Measurements from ENCODE around the gene PLCB4.

The PLCB4 gene

DNA sequence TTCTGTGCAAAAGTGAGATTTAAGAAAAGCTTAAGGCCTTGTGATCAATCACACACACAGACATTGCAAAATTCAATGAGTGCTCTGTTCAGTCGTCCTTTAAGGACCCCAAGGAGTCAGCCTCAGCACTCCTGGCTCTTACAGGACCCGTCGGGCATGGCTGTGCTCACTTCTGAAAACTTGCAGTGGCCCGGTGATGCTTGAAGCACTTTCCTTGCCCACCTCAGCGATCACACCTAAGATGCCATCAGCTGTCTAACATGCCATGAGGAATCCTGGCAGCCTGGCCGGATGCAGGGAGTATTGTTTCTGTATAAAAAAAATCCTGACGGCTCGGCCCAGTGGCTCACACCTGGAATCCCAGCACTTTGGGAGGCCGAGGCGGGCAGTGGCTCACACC is 344.1 kb downstream of the PLCB4 start:
- DNase-seq, result no peak

DNA sequence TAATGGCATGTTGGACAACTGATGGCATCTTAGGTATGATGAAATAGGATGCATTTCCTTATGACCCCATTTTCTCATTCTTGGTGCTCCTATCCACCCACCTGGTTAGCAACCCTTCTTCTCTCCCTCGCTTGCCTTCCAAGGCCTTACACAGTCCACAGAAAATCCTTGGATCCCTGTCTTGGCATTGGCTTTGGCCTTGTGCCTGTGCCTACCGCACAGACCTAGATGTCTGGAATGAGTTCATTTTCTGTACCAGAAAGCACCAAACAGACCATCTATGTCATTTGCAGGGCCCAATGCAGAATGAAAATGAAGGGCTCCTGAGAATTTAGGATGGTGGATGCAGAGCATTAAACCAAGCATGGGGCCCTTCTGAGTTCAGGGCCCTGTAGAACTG is 346.5 kb downstream of the PLCB4 start:
- no peak for DNase-seq

DNA sequence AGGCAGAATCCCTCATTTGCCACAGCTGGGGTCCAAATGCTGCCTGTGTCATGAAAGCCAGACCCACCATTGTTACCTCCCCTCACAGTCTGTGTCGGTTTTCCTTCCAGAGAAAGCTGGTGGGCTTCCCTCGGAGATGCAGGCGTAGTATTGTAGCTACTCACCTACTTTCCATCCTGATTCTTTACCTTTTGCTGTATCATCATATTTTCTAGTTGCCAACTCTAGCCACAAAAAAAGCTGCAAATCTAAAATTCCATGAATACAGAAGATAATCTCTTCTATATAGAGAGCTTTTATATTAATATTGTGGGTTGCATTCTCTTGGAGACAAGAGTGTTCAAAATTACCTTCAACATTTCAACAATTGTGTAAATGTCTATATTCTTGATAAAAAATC is 347.5 kb downstream of the PLCB4 start:
- no peak for DNase-seq

DNA sequence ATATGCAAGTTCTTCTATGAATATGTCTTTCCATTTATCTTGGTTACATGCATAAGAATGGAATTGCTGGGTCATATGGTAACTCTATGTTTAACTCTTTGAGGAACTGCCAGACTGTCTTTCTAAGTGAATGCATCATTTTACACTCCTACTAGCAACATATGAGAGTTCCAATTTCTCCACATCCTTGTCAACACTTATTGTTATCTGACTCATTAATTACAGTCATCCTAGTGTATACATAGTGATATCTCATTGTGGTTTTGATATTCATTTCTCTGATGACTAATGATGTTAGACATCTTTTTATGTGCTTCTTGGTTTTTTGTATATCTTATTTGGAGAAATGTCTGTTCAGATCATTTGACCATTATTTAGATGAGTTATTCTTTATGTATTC is 348.8 kb downstream of the PLCB4 start:
- DNase-seq, result no peak

DNA sequence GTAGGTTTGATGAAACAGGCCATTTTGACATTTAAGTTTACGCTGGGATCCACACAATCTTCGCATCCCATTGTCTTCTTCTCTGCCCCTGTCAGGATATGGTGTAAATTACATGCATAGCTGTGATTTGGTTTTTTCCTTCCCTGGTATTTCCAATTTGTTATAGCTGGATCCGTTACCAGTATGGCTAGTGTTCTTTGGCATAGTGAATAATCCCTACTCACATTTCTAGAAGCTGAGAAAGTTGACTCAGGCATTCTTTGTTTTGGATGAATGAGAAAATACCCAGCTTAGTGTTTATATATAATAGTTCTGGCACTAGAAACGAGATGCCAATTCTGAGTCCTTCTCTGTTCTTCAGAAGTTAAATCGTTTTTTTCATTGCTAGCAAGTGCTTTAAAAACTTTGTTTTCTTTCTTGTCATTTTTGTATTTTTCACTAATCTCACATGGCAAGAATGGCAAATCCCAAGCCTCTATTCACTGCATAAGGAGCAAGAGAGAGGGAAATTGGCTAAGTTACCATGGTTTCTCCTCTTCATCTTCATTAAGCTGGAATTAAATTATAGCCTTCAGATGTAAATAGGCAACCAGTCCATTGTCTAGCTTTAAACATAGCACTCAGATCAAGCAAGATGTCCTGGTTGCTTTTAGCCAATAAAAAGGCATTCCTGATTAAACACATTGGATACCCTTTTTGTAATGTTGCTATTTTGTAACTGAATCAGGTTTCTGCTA is 353.6 kb downstream of the PLCB4 start:
- no peak for DNase-seq

DNA sequence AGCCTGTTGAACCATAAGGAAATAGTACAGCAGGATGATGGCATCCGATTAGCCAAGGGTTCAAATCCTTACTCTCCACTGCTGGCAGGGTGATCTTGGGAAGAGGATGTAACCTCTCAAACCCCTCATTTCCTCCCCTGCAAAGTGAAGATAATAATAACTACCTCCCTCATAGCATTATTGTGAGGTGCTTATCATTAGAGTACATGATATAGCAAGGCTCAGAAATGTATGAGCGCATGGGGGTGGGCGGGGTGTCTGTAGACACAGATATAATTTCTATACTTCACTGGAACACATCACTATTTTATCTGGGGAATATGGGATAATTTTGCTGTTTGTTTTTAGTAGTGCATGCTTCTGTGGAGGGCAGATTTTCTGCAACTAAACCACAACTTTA is 355.7 kb downstream of the PLCB4 start:
- DNase-seq, result no peak

DNA sequence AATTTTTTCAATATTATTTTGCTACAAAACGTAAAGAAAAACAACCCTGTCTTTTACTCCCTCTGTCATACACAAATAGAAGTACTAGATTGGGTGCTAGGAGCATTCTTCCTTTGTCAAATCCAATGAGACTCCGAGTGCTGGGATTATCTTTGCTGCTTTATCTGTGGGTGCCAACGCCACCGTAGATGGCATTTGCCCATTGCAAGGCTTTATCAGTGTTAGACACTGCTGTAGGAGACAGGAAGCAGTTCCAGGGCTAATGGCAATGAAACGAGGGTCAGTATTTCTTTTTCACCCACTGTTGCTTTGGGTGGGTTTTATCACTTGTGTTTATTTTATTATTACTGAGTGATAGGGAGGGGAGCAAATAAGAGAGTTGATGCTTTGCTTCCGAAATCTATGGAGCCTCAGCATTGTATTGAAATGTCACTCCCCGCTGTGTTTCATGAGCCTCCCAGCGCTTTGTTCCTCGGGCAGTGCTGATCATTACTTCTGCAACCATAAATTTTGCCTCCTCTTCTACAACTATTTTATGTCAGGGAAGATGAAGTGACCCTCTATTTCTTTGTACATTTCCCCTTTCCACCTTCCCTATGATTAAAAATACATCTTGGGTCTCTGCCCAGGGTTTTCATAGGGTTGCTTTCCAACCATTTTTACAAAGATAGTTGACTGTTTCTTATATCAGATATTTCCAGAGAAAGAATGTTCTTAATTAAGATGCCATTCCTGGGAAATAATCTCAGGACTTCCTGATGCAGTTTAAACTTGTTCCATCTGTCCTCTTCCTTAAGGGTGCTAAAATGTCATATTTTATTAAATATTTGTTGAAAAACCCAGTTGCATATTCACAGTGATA is 358.8 kb downstream of the PLCB4 start:
- no peak for DNase-seq

DNA sequence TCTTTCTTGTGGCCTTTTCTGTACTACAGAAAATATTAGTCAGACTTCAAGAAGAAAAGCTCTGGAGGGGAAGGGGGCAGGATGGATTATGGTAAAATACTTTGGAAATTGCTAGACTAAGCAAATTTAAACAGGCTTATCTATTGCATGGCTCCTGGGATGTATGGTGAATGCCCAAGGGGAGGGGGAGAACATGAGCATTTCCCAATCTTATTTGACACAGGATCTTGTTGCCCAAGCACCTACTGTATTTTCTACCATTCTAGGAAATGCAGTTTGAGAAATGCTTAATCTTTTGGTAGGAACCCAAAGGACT is 359.4 kb downstream of the PLCB4 start:
- DNase-seq, result no peak

DNA sequence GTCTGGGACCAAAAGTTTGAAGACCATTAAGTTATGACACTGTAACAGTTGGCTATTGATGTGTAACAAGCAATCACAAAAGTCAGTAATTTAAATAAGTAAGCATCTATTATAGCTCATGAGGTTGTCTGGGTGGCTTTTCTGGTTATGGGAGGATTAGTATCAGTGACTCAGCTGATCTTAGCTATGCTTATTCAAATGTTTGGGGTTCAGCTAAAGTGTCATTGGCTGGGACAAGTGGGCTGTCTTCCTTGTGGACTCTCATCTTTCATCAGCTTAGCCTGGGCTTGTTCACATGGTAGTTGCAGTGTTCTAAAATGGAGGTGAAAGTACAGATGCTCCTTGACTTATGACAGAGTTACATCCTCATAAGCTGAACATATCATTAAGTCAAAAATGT is 370.9 kb downstream of the PLCB4 start:
- no peak for DNase-seq

DNA sequence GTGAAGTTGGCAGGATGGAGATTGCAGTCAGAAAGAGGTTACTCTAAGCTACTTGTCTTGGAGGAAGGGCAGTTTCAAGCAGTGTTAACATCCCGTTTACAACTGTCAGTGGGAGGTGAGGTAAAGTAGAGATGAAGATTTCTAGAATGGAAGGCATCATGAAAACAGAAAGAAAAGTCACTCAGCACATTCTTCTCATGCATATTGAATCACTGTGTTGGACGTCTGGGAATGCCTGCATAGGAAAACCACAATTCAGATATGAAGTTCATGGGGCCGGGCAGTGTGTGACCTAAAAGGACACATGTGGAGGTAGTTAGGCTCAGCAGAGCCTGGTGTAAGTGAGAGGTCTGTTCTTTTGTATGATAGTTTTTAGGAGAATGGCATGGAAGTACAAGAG is 372.0 kb downstream of the PLCB4 start:
- no peak for DNase-seq

DNA sequence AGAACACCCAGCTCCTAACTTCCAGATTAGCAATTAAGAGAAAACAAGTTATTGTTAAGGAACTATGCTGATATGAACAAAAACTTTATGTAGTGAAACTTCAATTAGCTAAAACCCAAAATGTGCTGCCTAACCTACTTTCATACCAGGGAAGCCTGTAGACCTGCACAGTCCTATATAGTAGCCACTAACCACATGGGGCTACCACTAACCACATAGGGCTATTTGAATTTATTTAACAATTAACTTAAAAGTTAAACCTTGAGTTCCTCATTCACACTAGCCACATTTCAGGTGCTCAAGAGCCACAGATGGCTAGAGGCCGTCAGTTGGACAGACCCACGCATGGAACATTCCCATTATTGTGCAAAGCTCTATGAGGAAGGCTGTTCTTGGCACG is 373.1 kb downstream of the PLCB4 start:
- DNase-seq, result no peak

DNA sequence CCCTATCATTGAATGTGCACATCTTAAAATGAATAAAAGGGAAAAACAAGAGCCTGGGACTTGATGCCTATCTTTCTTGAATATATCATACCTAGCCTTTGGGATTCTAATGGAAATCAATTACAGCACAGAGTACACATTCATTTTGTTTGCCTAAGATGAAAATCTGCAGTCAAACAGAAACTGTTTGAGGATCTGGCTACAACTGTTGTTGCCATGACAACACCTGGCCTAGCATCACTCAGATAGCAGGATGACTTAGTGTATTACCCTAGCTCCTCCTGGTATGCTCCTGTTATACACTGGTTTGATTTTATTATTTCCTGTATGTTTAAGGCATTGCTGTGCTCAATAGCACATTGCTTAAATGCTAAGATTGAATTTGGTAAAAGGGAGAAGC is 374.0 kb downstream of the PLCB4 start:
- no peak for DNase-seq

DNA sequence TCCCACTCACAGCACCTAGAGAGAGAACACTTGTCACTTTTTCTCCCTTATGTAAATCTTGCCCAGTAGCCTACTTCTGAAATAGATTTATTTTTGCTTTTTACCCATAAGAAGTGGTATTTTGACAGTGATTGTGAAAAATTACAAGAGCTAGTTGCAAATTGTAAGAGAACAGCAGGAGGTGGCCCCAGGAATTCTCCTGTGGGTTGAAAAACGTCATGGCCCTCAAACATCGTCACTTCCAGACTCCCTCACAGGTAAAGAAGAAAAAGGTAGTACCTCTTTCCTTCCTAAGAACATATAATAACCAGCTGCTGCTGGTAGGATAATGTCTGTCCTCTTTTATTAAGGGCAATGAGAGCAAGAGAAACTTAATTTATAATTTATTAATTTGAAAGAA is 376.0 kb downstream of the PLCB4 start:
- no peak for DNase-seq

DNA sequence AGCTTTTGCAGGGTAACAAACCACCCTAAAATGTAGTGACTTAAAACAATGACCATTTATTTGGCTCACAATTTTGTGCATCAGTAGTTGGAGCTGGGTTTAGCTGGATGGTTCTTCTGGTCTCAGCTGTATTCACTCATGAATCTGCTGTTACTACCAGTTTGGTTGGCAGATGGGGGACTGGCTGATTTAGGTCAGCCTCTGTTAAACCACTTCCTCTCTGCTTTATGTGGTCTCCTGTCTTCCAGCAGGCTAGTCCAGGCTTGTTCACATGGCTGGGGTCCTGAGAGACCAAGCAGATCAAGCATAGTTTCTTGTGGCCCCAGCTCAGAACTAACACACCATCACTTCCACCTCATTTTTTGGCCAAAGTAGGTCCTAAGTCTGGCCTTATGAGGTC is 378.3 kb downstream of the PLCB4 start:
- no peak for DNase-seq

DNA sequence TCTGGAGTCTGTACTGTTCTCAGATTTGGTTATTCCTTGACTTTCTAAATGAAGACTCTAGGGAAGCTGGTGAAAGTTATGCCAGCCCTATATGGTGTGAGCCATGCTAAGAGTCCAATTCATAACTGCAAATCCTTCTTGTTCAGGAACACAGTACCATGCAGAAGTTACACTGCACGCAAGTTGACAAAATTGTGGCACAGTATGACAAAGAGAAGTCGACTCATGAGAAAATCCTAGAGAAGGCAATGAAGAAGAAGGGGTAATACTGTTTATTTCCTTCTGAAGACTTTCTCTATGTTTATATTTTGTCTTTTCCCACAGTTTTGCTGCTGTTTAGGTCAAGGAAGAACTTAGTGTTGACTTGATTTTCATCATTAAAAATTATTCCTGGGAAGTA is 384.3 kb downstream of the PLCB4 start:
- no peak for DNase-seq

DNA sequence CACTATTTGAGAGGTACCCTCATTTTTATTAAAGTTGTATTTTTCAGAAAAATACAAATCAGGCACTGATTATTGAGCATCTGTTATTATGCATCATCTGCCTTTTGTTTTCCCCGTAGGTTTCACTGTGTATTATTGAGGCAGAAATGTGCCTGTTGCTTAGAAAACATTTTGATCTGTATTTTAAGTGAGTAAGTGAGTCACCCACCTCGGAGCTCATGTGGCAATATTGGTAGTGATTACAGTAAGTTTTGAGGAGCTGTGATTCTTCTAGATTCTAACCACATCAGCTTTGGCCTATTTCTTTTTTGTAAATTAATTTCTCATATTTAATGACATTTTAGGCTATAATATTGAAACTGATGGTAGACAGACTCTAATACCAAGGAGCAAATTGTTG is 385.9 kb downstream of the PLCB4 start:
- no peak for DNase-seq

DNA sequence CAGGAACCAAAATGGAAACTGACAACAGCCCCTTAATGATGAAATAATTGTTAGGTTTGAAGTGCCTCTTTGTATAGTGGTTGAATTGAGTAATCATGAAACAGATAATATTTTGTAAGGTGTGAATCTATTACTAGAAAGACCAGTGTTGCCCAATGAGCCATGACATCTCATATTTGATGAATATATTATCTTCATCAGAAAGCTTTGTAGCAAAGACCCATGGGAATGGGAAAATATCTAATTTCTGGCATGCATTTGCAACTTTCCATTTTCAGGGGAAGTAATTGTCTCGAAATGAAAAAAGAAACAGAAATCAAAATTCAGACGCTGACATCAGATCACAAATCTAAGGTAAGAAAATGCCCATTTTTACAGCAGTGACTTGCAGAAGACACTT is 388.2 kb downstream of the PLCB4 start:
- DNase-seq, result no peak

DNA sequence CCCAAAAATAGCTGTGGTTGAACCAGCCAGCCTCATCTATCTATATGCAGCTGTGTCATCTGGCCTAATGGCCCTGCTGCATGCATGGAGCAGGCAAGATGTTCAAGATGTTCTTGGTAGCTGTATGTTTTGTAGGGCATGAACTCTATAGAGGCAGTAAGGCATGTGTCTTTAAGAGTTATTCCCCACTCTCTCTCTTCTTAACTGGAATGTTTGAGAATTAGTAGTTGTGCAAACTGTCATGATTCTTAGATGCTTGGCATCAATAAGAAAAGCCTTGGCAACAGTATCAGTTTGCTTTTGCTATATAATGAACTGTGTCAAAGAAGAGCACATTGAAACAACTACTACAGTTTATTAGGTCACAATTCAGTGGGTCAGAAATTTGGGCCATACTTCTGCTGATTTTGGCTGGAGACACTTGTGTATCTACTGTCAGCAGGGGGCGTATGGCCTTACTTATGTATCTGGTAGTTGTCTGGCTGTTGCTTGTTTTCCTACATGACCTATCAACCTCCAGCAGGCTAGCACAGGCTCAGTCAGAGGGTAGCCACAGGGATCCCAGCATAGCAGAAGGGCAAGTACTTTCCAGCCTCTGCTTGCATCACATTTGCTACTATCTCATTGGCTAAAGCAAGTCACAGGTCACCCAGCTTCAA is 389.4 kb downstream of the PLCB4 start:
- no peak for DNase-seq

DNA sequence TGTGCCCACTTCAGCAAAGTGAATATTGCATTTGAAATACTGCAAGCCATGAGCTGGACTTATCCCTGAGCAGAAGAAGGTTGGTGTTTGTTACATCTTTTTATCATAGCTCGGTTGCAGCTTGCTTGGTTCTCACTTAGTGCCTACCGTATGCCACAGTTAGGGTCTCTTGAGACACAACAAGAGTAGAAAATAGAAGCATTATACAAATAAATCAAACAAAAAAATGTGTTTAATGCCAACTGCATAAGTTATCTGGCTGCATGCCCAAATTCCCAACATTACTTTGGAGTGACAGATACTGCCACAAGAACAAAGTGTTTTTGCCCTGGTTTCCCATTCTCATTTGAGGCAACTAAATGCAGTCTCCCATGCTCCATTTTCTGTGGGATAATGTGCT is 391.6 kb downstream of the PLCB4 start:
- DNase-seq, result no peak

DNA sequence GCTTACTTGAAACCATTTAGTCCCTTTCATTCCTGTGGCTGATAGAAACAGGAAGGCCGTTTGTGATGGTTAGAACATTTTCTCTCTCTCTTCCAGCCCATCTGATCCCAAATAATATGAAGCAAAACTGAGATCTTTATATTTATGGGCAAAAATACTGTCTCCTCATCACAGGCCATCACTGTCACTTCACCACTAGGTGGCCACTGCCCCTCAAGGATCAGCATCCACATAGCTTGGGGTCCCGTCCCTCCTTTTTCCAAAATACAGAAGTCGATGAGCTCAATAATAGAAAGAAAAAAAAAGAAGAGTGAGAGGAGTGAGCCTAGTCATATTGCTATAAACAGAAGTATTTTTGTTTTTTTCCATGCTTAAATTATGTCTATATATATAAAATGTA is 399.1 kb downstream of the PLCB4 start:
- DNase-seq, result no peak

DNA sequence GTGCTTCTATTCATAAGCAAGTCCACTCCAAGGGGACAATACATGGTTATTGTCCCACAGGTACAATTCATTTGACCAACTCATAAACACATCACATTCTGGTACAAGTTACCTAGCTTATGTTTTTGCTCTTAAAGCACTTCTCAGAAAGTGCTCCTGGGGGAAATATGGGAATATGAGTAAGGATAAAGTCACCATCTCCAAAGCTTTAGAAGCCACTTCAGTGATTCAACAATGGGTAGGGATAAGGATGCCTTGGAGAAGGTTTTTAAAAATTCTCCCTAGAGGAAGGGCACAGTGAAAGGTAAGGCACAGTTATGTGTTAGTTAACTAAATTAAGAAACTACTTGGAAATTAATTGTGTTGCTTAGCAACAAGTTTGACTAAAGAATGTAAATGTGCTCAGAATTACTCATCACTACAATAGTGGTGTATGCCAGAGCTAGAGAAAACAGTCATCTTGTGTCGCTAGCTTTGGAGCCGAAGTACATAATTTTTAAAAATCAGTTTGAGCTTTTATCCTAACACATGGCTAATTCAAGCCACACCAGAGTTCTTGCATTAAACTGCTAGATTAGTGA is 406.0 kb downstream of the PLCB4 start:
- no peak for DNase-seq

DNA sequence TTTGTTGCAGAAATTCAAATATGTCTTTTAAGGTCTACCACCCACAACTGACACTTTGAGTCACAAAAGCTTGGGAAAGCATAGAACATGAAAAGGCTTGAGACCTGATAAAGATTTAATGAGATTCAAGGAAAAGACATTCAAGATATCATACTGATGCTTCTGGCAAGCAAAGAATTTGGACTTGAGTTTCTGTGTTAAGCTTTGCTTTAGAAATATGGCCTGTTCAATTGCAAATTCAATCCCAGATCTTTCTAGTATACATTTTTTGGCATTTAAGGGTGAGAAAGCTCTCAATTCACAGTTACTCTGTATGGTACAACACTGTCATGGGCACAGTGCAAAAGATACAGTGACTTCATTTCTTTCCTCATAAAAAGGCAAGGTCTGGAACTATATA is 406.6 kb downstream of the PLCB4 start:
- no peak for DNase-seq

DNA sequence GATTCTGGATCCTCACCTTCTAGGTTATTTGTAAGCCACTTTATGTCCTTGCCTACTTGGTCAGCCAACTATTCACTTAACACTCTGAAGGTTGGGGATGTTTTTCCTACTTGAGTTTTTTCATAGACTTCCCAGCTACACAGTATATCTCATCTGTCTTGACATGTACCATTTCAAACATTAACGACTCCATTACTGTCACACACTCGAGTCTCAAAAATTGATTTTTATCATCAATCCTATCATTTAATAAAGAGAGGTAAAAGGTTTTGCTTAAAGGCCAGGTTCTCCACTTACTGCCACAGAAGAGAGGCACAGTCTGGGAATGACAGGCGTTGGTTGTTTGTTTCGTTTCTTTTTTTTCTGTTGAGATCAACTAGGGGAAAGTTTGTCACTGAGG is 407.3 kb downstream of the PLCB4 start:
- no peak for DNase-seq

DNA sequence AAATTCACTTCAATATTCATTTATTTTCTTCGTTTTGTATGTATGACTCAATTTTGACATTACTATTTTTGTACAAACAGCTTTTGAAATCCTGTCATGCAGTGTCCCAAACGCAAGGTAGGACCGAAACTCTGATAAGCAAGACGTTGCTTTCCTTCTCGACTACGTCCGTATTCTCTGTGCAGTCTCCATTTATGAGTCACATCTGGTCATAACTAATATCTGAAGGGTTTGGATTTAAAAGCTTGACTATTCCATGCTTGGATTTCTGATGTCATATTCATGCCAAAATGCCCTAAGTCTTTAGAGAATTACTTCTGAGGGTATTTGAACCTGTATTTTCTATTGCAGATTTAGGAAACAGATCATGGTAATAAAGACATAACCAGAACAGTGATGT is 407.8 kb downstream of the PLCB4 start:
- DNase-seq, result no peak

Data from bone marrow (tissue), 2 donors.